Globus pallidus (tissue), 1 donor: ENCODE results near the gene DEAF1.

ENCODE experiments used
- DNase-seq: peaks from one replicate; pipeline ENCODE4 v3.0.0-alpha.2; 2015; ENCODE audit warnings: low spot score

The DEAF1 gene

GRCh38 chr11:721741-722345 lies 26.8 kb upstream of the DEAF1 start:
- DNase-seq, result no peak

GRCh38 chr11:721247-721740 lies 26.3 kb upstream of the DEAF1 start:
- DNase-seq, result no peak

- DNase-seq, result no peak
These were observed 25.7 kb upstream of the DEAF1 start for GRCh38 chr11:720642-721246.

- no peak for DNase-seq
These were observed 25.1 kb upstream of the DEAF1 start for GRCh38 chr11:720017-720641.

GRCh38 chr11:719214-720016 lies 24.4 kb upstream of the DEAF1 start:
- DNase-seq, result no peak

- DNase-seq, result no peak
These were observed 19.4 kb upstream of the DEAF1 start for GRCh38 chr11:714436-714835.

GRCh38 chr11:709109-709997 lies 14.3 kb upstream of the DEAF1 start:
- DNase-seq, result no peak

- no peak for DNase-seq
These were observed 13.5 kb upstream of the DEAF1 start for GRCh38 chr11:708511-708910.

GRCh38 chr11:707817-708420 lies 12.9 kb upstream of the DEAF1 start:
- DNase-seq, result no peak

- no peak for DNase-seq
These were observed 12.2 kb upstream of the DEAF1 start for GRCh38 chr11:706957-707816.

GRCh38 chr11:706439-706956 lies 11.5 kb upstream of the DEAF1 start:
- DNase-seq, result no peak

GRCh38 chr11:705646-706438 lies 10.8 kb upstream of the DEAF1 start, which contains the start of gene EPS8L2:
Gene EPS8L2, plus strand, starts transcription at chr11:706231. Its CDS starts 3,177 bp downstream, at chr11:709408.
- no peak for DNase-seq

- DNase-seq, result no peak
These were observed 10.0 kb upstream of the DEAF1 start for GRCh38 chr11:704781-705645.

- DNase-seq, result no peak
These were observed 9.2 kb upstream of the DEAF1 start for GRCh38 chr11:704228-704674.

- no peak for DNase-seq
These were observed 8.5 kb upstream of the DEAF1 start for GRCh38 chr11:703506-703905.

GRCh38 chr11:702462-703461 lies 7.7 kb upstream of the DEAF1 start:
- DNase-seq, result no peak
